Loucy (cell line): ENCODE measurements around the gene UBE2Q2.
"Not testable (repeated sequence)": the region's sequence is repeated elsewhere in the genome, so short reads cannot be mapped to it uniquely, and the experiment has no call there.

ENCODE experiments used
- CTCF ChIP-seq: fragments of 200-600 bp; sonication (generic); conservative IDR thresholded peaks from 2 replicates; pipeline ENCODE4 v1.5.1; 2014; ENCODE audit warnings: mild to moderate bottlenecking, antibody characterized with exemption, low read length
- EZH2phosphoT487 ChIP-seq: fragments of 200-600 bp; IDR thresholded peaks from 2 replicates; pipeline ENCODE4 v1.6.1; 2018; ENCODE audit warnings: antibody characterized with exemption, mild to moderate bottlenecking, moderate library complexity, borderline replicate concordance

- not testable (repeated sequence) for TF ChIP-seq CTCF, EZH2phosphoT487
Observed at GRCh38 chr15:75851566-75851965, 8.3 kb downstream of the UBE2Q2 start.
